Activated naive CD8-positive, alpha-beta T cell (primary cell): ENCODE measurements around the gene CXCL5.
"Not testable (repeated sequence)": the region's sequence is repeated elsewhere in the genome, so short reads cannot be mapped to it uniquely, and the experiment has no call there.

Experiments used
- H3K27ac Mint-ChIP-seq: one replicate; pipeline ENCODE4 v1.8.0; 2021; ENCODE audit warnings: mixed read lengths
- H3K27me3 Mint-ChIP-seq: one replicate; pipeline ENCODE4 v1.8.0; 2021; ENCODE audit warnings: mixed read lengths
- H3K36me3 Mint-ChIP-seq: one replicate; pipeline ENCODE4 v1.8.0; 2021; ENCODE audit warnings: mixed read lengths
- H3K4me1 Mint-ChIP-seq: one replicate; pipeline ENCODE4 v1.8.0; 2021; ENCODE audit warnings: low read depth, mixed read lengths
- H3K4me3 Mint-ChIP-seq: one replicate; pipeline ENCODE4 v1.8.0; 2021; ENCODE audit warnings: mild to moderate bottlenecking, mixed read lengths
- H3K9me3 Mint-ChIP-seq: one replicate; pipeline ENCODE4 v1.8.0; 2021; ENCODE audit warnings: low read depth, mixed read lengths

The CXCL5 gene

GRCh38 chr4:73967866-73968265, 30.6 kb downstream of the CXCL5 start:
- Mint-ChIP-seq H3K4me1 (no peaks in the 10 kb centered on the region), H3K27ac (no peak overlapping the region), H3K4me3 (no peak overlapping the region), H3K36me3 (no peaks in the 10 kb centered on the region), H3K27me3 (no peaks in the 10 kb centered on the region), H3K9me3 (peaks cover 18% of the 10 kb centered on the region)

DNA sequence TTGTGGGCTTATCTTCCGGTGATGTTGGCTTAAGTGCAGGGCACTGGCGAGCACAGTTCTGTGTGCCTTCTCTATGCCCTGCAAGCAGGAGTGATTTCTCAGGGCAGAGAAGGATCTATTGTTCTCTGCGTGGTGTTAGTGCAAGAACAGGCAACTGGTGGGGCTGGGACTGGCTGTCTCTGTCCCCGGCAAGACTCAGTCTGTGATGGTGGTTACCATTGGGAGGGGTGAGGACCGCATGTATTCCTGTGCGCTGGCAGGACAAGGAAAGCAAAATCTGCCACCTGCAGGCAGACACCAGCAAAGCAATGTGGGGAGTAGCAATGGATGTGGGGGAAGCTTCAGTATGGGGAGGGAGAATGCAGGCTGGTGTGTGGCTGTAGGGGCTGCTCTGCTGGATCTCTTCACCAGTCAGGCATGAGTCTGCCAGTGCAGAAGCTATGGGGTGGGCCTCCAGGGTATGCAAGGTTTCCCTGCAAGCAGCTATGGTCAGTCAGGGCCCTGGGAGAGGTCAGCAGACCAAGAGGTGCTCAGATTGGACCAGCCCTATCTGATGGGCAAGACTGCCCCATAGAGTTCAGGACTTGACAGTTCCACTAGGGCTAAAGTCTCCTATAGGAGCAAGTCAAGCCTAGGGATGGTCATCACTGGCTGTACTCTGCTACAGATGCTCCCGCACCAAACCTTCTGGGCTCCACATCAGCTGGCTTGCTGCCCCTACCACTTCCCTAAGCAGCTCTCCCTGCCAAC, 33.4 kb downstream of the CXCL5 start:
- no peak overlapping the region for H3K27ac Mint-ChIP-seq
- peaks cover 17% of the 10 kb centered on the region for H3K9me3 Mint-ChIP-seq
- H3K36me3 Mint-ChIP-seq, result no peaks in the 10 kb centered on the region
- H3K27me3 Mint-ChIP-seq, result no peaks in the 10 kb centered on the region
- H3K4me3 Mint-ChIP-seq, result no peak overlapping the region
- H3K4me1 Mint-ChIP-seq, result no peaks in the 10 kb centered on the region

DNA sequence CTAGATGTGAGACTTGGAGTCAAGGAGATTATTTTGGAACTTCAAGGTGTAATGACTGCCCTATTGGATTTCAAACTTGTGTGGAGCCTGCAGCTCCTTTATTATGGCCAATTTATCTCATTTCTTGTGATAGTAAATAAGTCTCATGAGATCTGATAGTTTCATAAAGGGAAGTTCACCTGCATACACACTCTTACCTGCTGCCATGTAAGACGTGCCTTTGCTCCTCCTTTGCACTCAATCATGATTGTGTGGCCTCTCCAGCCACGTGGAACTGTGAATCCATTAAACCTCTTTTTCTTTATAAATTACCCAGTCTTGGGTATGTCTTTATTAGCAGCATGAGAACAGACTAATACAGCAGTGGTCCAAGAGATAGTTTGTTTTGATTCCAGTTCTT, 35.8 kb downstream of the CXCL5 start:
- Mint-ChIP-seq H3K4me3 (no peak overlapping the region), H3K9me3 (peaks cover 22% of the 10 kb centered on the region), H3K27me3 (no peaks in the 10 kb centered on the region), H3K36me3 (no peaks in the 10 kb centered on the region), H3K4me1 (no peaks in the 10 kb centered on the region), H3K27ac (no peak overlapping the region)

GRCh38 chr4:73959041-73959440, 39.4 kb downstream of the CXCL5 start:
- not testable (repeated sequence) for H3K27ac Mint-ChIP-seq, H3K27me3 Mint-ChIP-seq, H3K4me3 Mint-ChIP-seq, H3K4me1 Mint-ChIP-seq, H3K36me3 Mint-ChIP-seq
- H3K9me3 Mint-ChIP-seq, result peaks cover 33% of the 10 kb centered on the region

DNA sequence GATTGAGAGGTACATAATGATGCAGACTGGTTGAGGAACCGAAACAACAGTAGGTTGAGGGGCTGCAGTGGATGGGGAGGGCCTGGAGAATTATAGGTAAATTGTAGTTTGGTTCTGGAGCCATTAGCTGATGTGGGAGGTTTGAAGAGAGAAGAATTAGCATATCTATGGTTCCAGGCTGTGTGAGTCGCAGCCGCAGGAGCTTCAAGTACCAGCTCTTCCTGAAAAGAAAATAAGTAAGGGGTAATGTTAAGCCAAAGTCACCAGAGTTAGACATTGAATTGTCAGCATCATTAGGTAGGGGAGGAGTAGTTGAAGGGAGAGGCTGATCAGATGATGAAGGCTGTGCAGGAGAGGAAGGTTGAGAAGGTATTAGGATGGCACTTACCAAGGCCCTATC, 46.1 kb downstream of the CXCL5 start:
- Mint-ChIP-seq H3K4me1 (no peaks in the 10 kb centered on the region), H3K27ac (no peak overlapping the region), H3K27me3 (peaks cover 4% of the 10 kb centered on the region), H3K36me3 (no peaks in the 10 kb centered on the region), H3K9me3 (peaks cover 11% of the 10 kb centered on the region), H3K4me3 (no peak overlapping the region)

GRCh38 chr4:73950376-73950920, 48.0 kb downstream of the CXCL5 start:
- H3K4me3 Mint-ChIP-seq, H3K4me1 Mint-ChIP-seq, H3K27ac Mint-ChIP-seq, H3K9me3 Mint-ChIP-seq, H3K36me3 Mint-ChIP-seq, H3K27me3 Mint-ChIP-seq: not testable (repeated sequence)

GRCh38 chr4:73948990-73949706, 49.3 kb downstream of the CXCL5 start:
- Mint-ChIP-seq H3K4me1 (no peaks in the 10 kb centered on the region), H3K36me3 (no peaks in the 10 kb centered on the region), H3K27ac (no peak overlapping the region), H3K27me3 (peaks cover 19% of the 10 kb centered on the region), H3K4me3 (no peak overlapping the region), H3K9me3 (peaks cover under 1% of the 10 kb centered on the region)

GRCh38 chr4:73948291-73948690, 50.2 kb downstream of the CXCL5 start:
- peaks cover 21% of the 10 kb centered on the region for H3K27me3 Mint-ChIP-seq
- no peak overlapping the region for H3K4me3 Mint-ChIP-seq
- no peak overlapping the region for H3K27ac Mint-ChIP-seq
- H3K9me3 Mint-ChIP-seq, result no peaks in the 10 kb centered on the region
- no peaks in the 10 kb centered on the region for H3K36me3 Mint-ChIP-seq
- no peaks in the 10 kb centered on the region for H3K4me1 Mint-ChIP-seq

GRCh38 chr4:73947239-73947985, 51.1 kb downstream of the CXCL5 start:
- Mint-ChIP-seq H3K9me3 (no peaks in the 10 kb centered on the region), H3K27me3 (peaks cover 25% of the 10 kb centered on the region), H3K4me1 (no peaks in the 10 kb centered on the region), H3K27ac (no peak overlapping the region), H3K36me3 (no peaks in the 10 kb centered on the region), H3K4me3 (no peak overlapping the region)

DNA sequence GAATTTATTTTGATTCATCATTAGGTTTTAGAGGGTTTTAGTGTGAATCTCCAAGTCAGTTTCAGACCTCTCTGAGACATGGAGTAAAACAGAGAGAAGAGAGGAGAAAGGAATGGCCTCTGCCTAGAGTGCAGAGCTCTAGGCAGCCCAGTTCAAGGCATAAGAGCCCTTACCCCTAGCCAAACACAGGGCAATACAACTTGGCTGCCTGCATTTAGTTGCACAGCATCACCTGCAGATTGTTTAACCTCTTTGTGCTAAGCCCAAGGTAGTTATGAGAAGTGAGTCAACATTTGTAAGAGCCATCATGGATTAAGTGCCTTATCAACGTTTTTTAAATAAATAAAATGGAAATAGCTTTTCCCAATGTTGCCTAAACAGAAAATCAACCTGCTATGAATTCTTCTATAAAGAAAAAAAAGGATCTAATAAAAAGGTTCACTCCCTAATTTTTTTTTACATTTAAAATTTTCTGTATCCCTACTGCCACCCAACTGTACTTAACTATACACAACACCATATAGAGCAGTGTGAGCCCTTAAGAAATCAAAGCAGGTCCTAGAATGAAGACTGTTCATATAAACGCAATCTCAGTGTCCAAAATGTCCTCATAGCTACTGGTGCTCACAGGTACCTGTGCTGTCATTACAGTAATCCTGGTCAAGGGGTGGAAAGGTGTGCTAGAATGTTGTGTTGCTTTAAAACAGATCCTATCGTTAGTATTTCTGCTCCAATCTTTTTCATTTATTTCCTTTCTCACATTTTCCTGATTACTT, 52.6 kb downstream of the CXCL5 start:
- H3K27ac Mint-ChIP-seq, result no peak overlapping the region
- peaks cover 25% of the 10 kb centered on the region for H3K27me3 Mint-ChIP-seq
- H3K9me3 Mint-ChIP-seq, result no peaks in the 10 kb centered on the region

More for the DNA sequence above, 52.6 kb downstream of the CXCL5 start:
- Mint-ChIP-seq H3K4me1 (no peaks in the 10 kb centered on the region), H3K36me3 (no peaks in the 10 kb centered on the region), H3K4me3 (no peak overlapping the region)
